Measurements from ENCODE around the gene UCN2. TPM values are rescaled to one million over a fixed set of nuclear protein-coding genes. Genes with fewer than 3 reads are reported as not detected.
A peak's percentile ranks its signal among the peaks of the same experiment; 100 is the strongest.

UCN2 gene
- total and polyA plus RNA-seq, 9 of the 15 experiments (the other 6 are each of a cell fraction or from before 2014, with no cell fraction given), result 0.08 to 0.11 TPM; not detected in 7

DNA sequence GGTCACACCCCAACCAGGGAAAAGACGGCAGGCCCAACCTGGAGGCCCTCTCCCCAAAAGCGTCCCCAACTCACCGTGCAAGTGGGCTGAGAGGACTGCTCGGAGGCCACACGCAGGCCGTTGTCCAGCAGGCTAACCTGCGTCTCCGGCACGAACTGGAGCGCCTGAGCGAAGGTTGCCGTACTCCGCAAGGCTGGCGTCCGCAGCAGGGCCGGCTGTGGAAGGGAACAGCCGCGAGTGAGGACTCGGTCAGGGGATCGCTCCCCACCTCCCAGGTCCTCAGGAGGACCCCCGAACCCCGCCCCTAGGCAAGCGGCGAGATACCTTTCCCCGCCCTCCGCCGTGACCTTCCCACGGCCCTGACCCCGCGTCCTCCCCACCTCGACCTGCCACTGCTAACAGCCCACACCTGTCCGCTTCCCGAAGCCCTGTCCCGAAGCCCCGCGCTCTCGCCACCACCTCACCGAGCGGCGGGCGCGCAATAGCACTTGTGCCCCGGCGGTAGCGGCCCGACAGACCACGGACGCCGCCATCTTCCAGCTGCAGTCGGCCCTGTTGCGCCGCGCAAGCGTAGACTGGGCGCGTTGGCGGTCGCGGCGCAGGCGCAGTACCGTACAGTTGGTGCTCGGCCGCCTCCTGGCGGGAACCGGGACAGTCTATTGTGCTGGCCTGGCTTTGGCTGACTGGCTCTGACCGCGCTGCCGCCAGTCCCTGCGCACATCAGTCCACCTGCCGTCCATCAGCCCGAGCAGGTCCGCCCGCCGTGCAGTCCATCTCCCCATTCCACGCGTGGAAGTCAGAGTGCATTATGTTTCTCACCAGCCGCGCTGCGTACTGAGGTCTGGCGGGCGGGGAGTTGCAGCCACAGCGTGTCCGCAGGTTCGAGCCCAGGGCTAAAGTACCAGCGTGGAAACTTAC lies 45.8 kb upstream of the UCN2 start, which contains the start of gene UQCRC1 (continued):
- TF ChIP-seq, protein P1, sequence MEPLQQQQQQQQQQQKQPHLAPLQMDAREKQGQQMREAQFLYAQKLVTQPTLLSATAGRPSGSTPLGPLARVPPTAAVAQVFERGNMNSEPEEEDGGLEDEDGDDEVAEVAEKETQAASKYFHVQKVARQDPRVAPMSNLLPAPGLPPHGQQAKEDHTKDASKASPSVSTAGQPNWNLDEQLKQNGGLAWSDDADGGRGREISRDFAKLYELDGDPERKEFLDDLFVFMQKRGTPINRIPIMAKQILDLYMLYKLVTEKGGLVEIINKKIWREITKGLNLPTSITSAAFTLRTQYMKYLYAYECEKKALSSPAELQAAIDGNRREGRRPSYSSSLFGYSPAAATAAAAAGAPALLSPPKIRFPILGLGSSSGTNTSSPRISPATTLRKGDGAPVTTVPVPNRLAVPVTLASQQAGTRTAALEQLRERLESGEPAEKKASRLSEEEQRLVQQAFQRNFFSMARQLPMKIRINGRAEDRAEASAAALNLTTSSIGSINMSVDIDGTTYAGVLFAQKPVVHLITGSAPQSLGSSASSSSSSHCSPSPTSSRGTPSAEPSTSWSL (CRISPR knock-in tag; IDR thresholded peaks at IDR 0.05; ENCODE audit: borderline replicate concordance), result no peak
- no peak for TF ChIP-seq ELF4 (CRISPR knock-in tag; IDR thresholded peaks at IDR 0.05)
- TF ChIP-seq, protein P2, sequence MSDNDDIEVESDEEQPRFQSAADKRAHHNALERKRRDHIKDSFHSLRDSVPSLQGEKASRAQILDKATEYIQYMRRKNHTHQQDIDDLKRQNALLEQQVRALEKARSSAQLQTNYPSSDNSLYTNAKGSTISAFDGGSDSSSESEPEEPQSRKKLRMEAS (CRISPR knock-in tag; IDR thresholded peaks at IDR 0.05), result peak; percentile 58
- TF ChIP-seq YY1 (IDR thresholded peaks at IDR 0.05; ENCODE audit: borderline replicate concordance in 1 of 3, control insufficient read depth in 1 of 3, extremely low read depth in 1 of 3, insufficient read depth in 3 of 3, insufficient read length in 1 of 3, insufficient replicate concordance in 2 of 3, low read depth in 1 of 3, low read length in 2 of 3), result peak; percentile 71 to 98 (median 93)
- no peak for TF ChIP-seq ZNF707 (CRISPR knock-in tag; conservative IDR thresholded peaks at IDR 0.05)
- TF ChIP-seq BDP1 (IDR thresholded peaks at IDR 0.05; ENCODE audit: insufficient read depth, insufficient read length), result no peak
- TF ChIP-seq, protein P3, sequence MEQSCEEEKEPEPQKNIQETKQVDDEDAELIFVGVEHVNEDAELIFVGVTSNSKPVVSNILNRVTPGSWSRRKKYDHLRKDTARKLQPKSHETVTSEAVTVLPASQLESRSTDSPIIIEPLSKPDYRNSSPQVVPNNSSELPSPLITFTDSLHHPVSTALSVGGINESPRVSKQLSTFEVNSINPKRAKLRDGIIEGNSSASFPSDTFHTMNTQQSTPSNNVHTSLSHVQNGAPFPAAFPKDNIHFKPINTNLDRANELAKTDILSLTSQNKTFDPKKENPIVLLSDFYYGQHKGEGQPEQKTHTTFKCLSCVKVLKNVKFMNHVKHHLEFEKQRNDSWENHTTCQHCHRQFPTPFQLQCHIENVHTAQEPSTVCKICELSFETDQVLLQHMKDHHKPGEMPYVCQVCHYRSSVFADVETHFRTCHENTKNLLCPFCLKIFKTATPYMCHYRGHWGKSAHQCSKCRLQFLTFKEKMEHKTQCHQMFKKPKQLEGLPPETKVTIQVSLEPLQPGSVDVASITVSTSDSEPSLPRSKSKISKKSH (CRISPR knock-in tag; IDR thresholded peaks at IDR 0.05), result no peak
- TF ChIP-seq JUN (IDR thresholded peaks at IDR 0.05; ENCODE audit: borderline replicate concordance, low read depth, low read length), result no peak
- no peak for TF ChIP-seq JUN (CRISPR knock-in tag; IDR thresholded peaks at IDR 0.05; ENCODE audit: borderline replicate concordance)
- TF ChIP-seq ETS2 (tag; IDR thresholded peaks at IDR 0.05; ENCODE audit: borderline replicate concordance, poor library complexity, severe bottlenecking), result no peak
- TF ChIP-seq FOXK1 (CRISPR knock-in tag; IDR thresholded peaks at IDR 0.05; ENCODE audit: borderline replicate concordance), result no peak
- peak in 1 of 2 experiments; percentile 52; a peak in 1 of 4 replicates for TF ChIP-seq CSDE1 (IDR thresholded peaks at IDR 0.05)
- no peak for TF ChIP-seq RBM14 (IDR thresholded peaks at IDR 0.05; ENCODE audit: borderline replicate concordance, insufficient read depth, low read depth, low read length)
- no peak for TF ChIP-seq HMG20B (CRISPR knock-in tag; IDR thresholded peaks at IDR 0.05)
- TF ChIP-seq, protein P4, sequence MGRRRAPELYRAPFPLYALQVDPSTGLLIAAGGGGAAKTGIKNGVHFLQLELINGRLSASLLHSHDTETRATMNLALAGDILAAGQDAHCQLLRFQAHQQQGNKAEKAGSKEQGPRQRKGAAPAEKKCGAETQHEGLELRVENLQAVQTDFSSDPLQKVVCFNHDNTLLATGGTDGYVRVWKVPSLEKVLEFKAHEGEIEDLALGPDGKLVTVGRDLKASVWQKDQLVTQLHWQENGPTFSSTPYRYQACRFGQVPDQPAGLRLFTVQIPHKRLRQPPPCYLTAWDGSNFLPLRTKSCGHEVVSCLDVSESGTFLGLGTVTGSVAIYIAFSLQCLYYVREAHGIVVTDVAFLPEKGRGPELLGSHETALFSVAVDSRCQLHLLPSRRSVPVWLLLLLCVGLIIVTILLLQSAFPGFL (CRISPR knock-in tag; IDR thresholded peaks at IDR 0.05), result no peak

Measured in K562 (cell line).